Measurements from ENCODE around the gene KRT33A. TPM values are rescaled to one million over a fixed set of nuclear protein-coding genes. Genes with fewer than 3 reads are reported as not detected.

Gene KRT33A
- total RNA-seq, 1 donor from 2014 or later: not detected

- no peak for DNase-seq
- H3K27ac ChIP-seq: no peak overlapping the region
These were observed 19.0 kb downstream of the KRT33A start for GRCh38 chr17:41331606-41332005.

GRCh38 chr17:41329279-41329948 lies 21.2 kb downstream of the KRT33A start:
- Histone ChIP-seq H3K4me3 (no peak overlapping the region), H3K4me1 (no peaks in the 10 kb centered on the region), H3K27ac (no peak overlapping the region), H3K27me3 (ENCODE audit: low read depth) (no peaks in the 10 kb centered on the region), H3K9me3 (no peaks in the 10 kb centered on the region), H3K36me3 (no peaks in the 10 kb centered on the region)
- ATAC-seq (peak; percentile 43 to 64), DNase-seq (no peak)
- peak; percentile 60 for TF ChIP-seq CTCF (IDR thresholded peaks at IDR 0.05)
- intact Hi-C loops (cut with DNase I): no loop called here

More at GRCh38 chr17:41331606-41332005, 19.0 kb downstream of the KRT33A start:
- intact Hi-C loops (cut with DNase I): no loop called here
- Histone ChIP-seq H3K27me3 (ENCODE audit: low read depth) (no peaks in the 10 kb centered on the region), H3K36me3 (no peaks in the 10 kb centered on the region), H3K4me3 (no peak overlapping the region), H3K4me1 (no peaks in the 10 kb centered on the region), H3K9me3 (no peaks in the 10 kb centered on the region)
- no peak for ATAC-seq
- TF ChIP-seq CTCF (IDR thresholded peaks at IDR 0.05): no peak

- H3K36me3 ChIP-seq: no peaks in the 10 kb centered on the region
- no peak overlapping the region for H3K4me3 ChIP-seq
- intact Hi-C loops (cut with DNase I): no loop called here
- ATAC-seq: no peak
- no peaks in the 10 kb centered on the region for H3K9me3 ChIP-seq
- no peak overlapping the region for H3K27ac ChIP-seq
- H3K4me1 ChIP-seq: no peaks in the 10 kb centered on the region
- TF ChIP-seq CTCF (IDR thresholded peaks at IDR 0.05): no peak
- no peaks in the 10 kb centered on the region for H3K27me3 ChIP-seq (ENCODE audit: low read depth)
- DNase-seq: no peak
These were observed 22.4 kb downstream of the KRT33A start for GRCh38 chr17:41328207-41328606.

GRCh38 chr17:41327411-41328120 lies 23.1 kb downstream of the KRT33A start:
- Histone ChIP-seq H3K9me3 (no peaks in the 10 kb centered on the region), H3K4me1 (no peaks in the 10 kb centered on the region), H3K4me3 (no peak overlapping the region), H3K27me3 (ENCODE audit: low read depth) (no peaks in the 10 kb centered on the region), H3K36me3 (no peaks in the 10 kb centered on the region), H3K27ac (no peak overlapping the region)
- no peak for TF ChIP-seq CTCF (IDR thresholded peaks at IDR 0.05)
- intact Hi-C loops (cut with DNase I): no loop called here
- ATAC-seq: no peak
- DNase-seq: no peak

GRCh38 chr17:41326173-41327145 lies 24.2 kb downstream of the KRT33A start:
- no peak for ATAC-seq
- DNase-seq: no peak
- H3K36me3 ChIP-seq: no peaks in the 10 kb centered on the region
- intact Hi-C loops (cut with DNase I): no loop called here
- H3K4me1 ChIP-seq: no peaks in the 10 kb centered on the region
- no peak overlapping the region for H3K27ac ChIP-seq
- no peaks in the 10 kb centered on the region for H3K9me3 ChIP-seq
- H3K4me3 ChIP-seq: no peak overlapping the region
- H3K27me3 ChIP-seq (ENCODE audit: low read depth): no peaks in the 10 kb centered on the region
- no peak for TF ChIP-seq CTCF (IDR thresholded peaks at IDR 0.05)
